Activated CD8-positive, alpha-beta memory T cell treated with anti-CD3 and anti-CD28 coated beads for 4 hours (primary cell): Measurements from ENCODE around the gene SP3.

Experiments used
- DNase-seq, 2 donors: peaks; one replicate each; pipeline ENCODE4 v3.0.0-alpha.2; 2020; ENCODE audit warnings: low read depth in 2 of 2

SP3 gene

DNA sequence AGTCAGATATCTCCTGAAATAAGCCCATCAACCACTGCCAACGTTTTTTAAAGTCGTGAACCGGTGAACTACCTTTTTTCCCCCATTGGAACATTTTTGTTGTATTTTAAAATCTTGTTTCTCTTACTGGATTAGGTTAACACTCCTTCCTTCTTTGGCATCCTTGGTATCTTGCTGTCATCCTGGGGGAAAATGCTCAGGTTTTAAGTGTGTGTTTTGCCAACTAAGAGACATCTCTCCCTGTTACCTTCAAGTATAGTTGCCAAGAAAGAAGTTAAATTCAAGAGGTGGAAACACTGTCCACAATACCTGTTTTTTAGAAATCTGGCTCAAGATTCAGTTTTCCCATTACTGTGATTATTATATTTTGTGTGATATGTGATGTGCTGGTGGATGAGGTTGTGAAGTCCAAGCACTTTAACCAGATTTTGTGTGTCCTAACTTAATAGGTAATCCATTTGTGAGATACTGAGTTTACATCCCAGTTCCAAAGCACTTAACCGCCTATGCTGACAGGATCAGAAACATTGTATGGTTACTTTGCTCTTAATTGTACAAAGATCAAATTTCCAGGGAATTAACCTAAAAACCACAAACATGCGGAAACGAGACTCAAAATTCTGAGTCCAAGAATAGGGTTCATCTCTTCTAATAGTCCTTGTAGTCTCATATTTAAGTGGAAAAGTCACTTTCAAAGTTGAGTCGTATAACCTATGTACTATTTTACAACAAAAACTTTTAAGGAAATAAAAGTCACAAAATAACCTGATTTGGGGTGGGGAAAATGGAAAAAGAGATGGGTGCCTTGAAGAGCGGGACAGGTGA lies 1.3 kb upstream of the SP3 start:
- DNase-seq, result no peak

DNA sequence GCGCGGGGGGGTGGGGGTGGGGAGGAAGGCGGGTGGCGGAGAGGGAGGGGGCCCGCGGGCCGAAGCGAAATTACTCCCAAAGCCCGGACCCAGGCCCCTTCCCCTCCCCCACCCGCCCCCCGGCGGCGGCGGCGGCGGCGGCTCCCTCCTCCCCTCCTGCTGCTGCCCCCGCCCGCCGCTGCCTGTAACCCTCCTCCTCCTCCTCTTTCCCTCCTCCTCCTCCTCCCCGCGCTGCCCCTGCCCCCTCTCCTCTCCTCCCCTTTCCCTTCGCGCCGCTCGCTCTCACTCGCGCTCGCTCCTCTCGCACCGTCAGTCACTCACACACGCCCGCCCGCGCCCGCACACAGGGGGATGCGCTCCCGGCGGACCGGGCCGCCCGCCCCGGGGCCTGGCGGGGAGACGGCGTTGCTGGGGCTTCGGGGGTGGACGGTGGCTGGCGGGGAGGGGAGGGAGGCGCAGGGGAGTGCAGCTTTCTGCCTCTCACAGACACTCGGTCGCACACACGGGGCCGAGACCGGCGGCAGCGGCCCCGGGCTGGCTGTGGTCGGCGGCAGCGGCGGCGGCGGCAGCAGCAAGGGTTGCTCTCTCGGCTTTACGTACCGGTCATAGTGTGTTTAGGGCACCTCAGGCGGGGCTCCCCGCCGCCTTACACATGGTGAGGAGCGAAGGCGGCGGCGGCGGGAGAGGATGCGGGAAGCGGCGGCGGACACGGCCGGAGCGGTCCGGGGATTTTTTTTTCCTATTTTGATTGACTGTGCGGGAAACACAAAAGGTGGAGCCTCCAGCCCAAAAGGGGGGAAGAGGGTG lies 405 bp downstream of the SP3 start:
- peak; percentile 71 to 82 for DNase-seq

DNA sequence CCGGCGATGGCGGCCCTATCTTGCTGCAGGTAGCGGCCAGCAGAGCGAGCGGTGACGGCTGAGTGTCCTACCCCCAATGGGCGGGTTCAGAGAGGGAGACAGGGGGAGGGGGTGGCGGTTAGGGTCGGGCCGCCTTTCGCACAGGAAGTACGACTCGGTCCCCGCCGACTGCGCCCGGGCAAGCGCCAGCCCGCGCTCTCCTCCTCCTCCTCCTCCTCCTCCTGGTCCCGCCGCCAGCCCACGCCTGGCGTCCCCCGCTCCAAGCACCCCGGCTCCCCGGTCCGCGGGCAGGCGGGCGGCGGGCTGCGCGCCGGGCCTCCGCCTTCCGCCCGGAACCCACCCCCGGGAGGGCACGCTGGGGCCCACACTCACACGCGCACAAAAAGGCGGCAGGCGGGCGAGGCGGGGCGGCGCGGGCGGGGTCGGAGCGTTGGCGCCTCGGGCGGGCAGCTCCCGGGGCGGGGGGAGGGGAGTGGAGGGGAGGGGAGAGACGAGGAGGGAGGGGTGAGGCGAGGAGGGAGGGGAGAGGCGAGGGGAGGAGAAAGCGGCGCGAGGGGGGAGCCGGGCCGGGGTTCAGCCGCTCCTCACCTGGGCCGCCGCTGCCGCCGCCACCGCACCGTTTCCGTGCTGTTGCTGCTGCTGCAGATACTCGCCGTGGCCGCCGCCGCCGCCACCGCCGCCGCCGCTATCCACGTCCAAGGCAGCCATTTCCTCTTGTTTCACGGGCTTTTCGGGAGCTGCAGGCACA lies 1.2 kb downstream of the SP3 start:
- DNase-seq, result peak; percentile 86 to 88

DNA sequence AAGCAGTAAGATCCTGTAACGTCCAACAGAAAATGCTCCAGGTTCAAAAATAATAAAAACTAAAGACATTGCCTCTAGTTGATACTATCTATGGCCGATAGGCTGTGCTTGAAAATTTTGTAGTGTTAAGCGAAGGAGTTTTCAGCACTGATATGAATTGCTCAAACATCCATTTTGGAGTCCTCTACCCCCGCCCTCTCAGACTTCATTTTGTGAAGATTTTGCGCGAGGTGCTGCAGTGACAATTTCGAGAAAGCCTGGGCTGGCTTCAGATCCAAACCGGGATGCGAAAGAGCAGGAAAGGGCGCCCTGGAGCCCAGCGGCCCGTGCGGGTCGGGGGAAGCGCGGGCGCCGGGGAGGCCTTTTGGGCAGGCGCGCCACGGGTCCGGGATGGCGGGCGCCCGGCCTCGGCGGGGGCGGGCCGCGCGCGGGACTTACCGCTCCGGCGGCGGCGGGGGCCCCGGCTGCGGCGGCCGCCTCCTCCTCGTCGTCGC lies 1.8 kb downstream of the SP3 start:
- no peak for DNase-seq

DNA sequence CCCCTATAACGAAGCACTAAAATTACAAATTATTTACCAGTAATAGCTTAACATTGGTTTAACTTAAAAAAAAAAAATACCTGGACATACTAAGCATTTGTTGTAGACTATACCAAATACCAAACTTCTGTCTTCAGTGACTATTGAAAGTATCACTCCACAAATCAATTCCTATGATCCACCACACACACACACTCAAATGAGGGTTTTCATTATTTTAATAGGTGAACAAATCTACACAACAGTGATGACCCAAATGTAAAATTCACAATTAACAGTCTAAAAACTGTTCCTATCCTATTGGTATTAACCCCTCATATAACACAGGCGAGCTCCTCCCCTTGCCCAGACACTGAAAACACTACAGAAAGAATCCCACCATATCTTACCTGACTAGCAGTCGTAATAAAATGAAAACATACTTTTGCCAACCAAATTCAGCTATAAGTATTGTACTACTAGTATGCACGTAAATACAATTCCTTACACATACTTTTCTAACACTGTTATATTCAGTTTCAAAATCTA lies 2.5 kb downstream of the SP3 start:
- no peak for DNase-seq

DNA sequence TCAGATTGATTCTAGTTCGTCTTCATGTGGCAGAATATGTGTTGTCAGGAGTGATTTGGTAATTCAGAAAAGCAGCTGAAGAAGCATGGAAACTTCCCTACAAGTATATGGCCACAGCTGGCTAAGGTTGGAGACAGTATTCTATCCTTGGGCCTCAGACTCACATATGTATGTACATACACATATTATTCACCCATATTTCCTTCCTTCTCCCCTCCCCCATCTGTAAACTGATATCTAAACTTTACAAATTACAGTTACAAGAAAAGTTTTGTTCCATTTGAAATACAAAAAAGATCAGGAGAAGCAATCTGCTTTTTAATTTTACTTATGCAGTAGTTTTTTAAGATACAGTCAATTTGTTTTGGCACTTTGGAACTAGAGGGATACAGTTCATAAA lies 3.1 kb downstream of the SP3 start:
- DNase-seq, result no peak

DNA sequence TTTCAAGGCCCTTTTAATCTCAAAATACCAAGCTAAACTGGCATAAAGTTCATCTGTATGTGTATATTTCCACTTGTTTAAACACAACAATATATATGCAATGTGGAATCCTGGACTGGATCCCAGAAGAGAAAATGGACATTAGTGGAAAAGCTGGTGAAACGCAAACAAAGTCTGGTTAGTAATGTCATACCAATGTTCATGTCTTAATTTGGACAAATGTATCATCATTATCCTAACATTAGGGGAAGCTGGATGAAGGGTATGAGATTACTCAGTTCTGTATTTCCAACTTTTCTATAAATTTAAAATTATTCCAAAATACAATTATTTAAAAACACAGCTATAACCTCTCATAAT lies 3.8 kb downstream of the SP3 start:
- DNase-seq, result no peak

DNA sequence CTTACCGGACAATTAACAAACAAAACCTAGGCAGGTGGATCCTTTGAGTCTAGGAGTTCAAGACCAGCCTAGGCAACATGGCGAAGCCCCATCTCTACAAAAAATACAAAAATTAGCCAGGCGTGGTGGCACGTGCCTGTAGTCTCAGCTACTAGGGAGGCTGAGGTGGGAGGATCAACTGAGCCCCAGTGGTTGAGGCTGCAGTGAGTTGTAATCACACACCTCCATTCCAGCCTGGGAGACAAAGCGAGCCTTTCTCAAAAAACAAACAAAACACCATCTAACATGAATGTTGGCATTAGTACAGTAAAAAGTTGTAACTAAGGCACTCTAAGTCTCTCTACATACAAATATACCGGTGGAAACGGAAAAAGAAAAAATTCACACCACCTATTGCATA lies 5.3 kb downstream of the SP3 start:
- DNase-seq, result no peak

DNA sequence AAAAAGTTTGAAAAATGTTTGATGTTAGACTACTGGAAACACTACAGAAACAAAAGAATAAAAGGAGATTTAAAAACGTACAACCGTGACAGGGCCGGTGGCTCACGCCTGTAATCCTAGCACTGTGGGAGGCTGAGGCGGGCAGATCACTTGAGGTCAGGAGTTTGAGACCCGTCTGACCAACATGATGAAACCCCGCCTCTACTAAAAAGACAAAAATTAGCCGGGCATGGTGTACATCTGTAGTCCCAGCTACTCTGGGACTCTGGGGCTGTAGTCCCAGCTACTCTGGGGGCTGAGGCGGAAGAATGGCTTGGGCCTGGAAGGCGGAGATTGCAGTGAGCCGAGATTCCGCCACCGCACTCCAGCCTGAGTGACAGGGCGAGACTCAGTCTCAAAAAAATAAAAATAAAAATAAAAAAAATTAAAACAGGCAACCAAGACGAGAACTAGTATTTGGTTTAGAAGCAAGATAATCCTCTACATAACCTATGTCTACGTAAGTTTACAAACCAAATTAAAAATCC lies 5.8 kb downstream of the SP3 start:
- no peak for DNase-seq

DNA sequence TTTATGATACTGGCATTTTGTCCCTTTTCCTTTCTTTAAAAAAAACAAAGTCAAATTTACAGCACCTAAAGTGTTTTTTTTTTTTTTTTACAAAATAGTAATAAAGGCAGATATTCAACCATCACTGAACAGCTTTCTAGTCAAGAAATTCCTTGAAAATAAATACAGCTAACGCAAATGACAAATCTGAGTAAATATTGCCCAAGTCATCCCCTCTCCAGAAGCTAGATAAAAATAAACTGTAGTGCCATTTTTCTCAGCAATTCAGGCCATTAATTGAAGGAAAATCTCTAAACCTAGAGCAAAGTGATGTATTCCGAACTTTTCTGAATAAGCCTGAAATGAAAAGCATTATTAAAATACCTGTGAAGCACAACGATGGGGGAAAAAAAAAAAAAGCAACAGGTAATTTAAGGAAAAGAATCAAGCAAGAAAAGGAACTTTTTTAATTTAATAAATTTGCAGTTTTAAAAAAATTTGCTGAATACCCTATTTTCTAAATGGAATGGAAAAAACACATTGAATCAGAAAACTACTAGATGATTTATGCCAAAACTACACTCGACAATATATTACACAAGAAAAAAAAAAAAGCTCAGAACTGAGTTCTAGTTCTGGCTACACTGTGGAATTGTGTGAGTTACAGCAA lies 6.9 kb downstream of the SP3 start:
- DNase-seq, result no peak

DNA sequence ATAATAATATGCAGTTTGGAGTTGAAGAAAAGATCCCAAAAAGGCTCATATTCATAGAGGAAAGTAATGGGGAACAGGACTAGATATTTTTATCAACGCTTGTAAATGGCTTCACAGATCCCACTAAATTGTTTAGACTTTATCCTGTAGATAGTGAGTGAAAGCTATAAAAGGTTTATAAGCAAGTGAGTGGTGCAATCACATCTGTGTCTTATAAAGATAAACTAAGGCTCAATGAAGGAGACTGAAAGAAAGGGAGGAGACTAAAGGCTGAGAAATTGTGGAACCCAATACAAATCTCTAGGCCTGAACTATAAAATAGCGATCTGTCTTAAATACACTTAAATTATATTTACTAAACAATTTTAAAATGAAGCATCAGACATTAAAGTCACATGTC lies 7.7 kb downstream of the SP3 start:
- DNase-seq, result no peak

DNA sequence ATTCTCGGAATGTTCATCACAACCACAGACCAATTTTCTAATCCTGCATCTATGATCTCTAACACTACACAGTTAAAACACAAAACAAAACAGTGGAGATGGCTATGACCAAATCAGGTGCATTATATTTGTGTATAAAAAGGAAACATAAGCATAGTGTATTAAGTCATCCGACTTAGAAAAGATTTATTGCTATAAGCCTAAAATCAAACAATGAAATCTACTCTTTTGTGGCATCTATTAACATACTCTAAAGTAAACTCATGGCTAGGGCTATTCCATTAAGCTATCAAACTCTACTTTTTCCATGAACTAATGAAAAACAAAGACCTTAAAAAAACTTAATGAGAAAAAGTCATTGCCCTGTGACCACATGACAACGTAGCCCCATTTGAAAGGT lies 8.7 kb downstream of the SP3 start:
- no peak for DNase-seq

DNA sequence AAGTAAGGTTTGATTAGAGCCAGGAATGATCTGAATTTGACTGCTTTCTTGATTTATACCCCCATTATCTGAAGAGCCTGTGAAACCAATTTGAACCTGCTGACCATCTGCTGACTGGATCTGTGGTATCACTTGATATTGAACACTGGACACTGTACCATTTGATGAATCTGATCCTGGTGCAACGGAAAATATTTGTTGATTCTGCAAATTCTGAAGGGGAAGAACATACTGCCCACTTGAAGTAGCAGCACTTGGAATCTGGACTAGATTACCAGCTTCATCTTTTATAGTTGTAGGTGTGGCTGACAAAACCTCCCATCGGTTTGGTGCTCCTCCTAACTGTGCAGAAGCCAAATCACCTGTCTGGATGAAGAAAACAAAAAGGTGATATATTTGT lies 9.3 kb downstream of the SP3 start:
- no peak for DNase-seq

DNA sequence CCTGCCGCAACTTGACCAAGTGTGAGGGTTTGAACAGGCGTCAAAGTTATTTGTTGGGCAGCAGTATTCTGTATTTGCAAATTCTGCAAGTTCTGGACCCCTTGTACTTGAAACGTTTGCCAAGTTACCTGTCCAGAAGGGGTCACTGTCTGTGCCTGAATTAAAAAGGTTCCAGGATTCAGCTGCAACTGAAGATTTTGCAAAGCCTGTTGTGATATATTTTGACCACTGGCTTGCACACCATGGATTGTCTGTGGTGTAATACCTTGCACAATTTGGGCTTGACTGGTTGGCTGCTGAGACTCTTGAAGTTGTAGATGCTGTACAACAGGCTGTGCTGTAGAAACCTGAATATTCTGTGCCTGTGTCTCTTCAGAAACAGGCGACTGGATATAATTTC lies 10.2 kb downstream of the SP3 start:
- DNase-seq, result no peak

DNA sequence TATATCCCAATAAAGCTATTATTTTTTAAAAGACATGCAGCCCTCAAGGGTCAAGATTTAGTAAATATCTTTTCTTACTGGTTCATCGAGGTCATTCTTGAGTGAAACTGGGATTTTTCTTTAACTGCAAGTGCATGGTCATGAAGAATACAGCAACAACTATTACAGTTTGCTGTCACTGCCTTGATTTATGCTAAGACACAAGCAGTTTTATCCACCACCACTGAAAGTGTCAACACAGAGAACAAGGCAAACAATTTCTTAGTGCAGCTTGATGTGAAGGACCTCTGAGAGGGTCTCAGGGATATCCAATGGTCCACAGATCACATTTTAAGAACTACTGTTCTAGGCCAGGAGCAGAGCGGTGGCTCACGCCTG lies 12.1 kb downstream of the SP3 start:
- no peak for DNase-seq

DNA sequence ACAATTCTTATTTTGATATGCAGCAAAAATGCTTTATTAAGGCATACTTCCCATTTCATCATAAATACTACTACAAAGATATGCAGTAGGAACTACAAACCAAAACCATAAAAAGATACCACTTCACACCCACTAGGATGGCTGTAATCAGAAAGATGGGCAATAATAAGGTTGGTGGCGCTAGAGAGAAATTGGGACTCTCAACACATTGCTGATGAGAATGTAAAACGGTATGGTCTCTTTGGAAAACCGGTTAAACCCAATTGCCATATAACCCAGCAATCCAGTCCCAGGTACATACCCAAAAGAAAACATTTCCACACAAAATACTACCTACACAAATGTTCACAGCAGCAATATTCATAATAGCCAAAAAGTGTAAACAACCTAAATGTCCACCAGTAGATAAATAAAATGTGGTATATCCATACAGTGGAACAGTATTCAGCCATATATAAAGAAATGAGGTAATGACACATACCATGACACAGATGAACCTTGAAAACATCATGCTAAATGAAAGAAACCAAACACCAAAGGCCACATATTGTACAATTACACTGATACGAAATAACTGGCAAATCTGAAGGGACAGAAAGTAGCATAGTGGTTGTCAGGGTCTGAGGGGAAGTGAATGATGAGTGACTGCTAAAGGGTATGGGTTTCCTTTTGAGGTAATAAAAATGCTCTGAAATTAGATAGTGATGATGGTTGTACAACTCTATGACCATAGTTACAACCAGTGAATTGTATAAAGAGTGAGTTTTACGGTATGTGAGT lies 12.7 kb downstream of the SP3 start:
- DNase-seq, result no peak

DNA sequence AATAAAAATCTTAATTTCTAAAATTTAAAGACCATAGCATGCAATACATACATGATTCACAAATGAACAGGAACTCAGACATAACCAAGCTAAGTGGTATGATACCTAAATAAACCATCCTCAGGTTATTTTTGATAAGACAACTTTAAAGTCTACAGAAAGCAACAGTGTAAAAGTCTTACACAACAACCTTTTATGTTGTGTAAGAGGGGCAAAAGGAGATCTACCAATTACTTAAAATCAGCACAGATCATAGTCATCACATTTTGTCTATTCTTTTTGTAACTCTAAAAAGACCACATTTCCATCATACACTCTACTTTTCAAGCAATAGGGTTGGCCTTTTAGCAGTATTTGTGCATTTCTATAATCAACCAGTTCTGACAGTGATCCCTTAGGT lies 16.3 kb downstream of the SP3 start:
- DNase-seq, result no peak

DNA sequence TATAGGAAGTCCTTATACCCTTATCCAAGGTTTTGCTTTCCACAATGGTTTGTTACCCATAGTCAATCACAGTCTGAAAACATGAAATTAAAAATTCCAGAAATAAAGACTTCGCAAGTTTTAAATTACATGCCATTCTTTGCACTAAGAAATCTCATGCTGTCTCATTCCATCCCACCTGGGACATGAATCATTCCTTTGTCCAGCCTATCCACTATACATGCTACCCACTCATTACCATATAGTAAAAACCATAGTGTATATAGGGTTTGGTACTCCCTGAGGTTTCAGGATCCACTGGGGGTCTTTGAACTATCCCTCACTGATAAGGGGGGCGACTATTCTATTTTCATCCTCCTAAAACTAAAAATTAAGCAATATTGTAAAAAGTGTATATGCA lies 17.0 kb downstream of the SP3 start:
- DNase-seq, result no peak

DNA sequence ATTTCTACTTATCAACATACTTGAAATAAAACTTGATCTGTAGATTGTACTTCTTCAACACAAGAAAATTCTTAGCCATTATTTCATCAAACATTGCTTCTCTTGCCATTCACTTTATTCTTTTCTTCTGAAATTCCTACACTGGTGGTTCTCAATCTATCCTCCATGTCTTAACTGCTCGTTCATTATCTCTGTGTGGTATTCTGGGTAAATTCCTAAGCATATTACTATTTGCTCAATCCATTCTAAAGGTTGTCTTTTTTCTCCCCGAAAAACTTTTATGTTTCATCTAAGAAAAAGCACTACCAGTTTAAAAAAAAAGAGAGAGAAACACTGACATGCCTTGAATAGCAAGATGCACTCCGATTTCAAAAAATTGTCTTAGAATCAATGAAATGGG lies 18.0 kb downstream of the SP3 start:
- no peak for DNase-seq

DNA sequence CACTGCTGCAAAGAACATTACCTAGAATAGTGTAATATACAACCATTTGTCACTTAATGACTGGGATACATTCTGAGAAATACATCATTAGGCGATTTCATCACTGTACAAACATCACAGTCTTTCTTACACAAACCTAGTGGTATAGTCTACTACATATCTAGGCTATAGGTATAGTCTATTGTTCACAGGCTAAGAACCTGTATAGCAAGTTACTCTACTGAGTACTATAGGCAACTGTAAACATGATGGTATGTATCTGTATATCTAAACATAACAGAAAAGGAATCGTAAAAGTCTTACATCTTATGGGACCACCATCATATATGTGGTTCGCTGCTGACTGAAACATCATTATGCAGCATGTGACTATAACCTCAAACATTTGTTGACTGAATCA lies 21.4 kb downstream of the SP3 start:
- DNase-seq, result no peak
